Brain pericyte (primary cell): ENCODE data around the gene TFF3.

Experiments
- DNase-seq: peaks from one replicate; pipeline ENCODE4 v3.0.0-alpha.2; 2012; ENCODE audit warnings: low read depth, low spot score

Gene TFF3

DNA sequence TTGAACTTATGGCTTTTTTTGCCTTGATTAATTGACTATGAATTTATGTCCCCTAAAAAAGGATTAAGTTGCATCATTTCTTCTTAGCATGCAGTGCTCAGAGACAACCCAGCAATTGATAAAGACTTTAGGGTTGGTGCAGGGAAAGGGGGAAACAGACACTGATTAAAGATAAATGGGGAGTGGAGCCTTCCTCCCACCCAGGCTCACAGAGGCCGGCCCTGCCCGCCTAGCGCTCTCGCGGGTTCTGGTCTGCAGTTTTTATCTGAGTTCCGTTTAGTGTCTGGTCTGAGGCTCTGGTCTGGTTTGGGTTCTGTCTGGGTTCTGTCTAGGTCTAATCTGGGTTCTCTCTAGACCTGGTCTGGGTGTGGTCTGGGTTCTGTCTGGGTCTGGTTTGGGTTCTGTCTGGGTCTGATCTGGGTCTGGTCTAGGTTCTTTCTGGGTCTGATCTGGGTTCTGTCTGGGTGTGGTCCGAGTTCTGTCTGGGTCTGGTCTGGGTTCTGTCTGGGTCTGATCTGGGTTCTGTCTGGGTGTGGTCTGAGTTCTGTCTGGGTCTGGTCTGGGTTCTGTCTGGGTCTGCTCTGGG, 48.1 kb downstream of the TFF3 start:
- DNase-seq, result no peak

DNA sequence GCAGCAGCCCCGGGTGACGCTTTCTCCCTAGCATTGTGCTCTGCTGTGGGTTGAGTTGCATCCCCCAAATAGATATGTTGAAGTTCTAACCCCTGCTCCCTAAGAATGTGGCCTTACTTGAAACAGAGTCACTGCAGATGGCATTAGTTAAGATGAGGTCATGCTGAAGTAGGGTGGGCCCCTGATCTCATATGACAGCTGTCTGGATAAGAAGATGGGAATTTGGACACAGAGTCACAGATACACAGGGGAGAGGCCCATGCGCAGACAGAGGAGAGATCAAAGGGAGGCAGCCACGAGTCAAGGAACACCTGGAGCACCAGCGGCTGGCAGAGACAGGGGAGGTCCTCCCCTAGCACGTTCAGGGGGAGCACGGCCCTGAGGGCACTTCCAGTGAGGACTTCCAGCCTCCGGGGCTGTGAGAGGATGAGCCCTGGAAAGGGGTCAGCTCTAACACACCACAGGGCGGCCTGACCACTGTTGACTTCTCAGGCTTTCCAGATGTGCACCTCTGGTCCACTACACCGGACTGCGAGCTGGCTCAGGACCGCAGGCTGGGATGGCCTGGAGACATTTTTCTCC, 49.9 kb downstream of the TFF3 start:
- DNase-seq, result no peak

DNA sequence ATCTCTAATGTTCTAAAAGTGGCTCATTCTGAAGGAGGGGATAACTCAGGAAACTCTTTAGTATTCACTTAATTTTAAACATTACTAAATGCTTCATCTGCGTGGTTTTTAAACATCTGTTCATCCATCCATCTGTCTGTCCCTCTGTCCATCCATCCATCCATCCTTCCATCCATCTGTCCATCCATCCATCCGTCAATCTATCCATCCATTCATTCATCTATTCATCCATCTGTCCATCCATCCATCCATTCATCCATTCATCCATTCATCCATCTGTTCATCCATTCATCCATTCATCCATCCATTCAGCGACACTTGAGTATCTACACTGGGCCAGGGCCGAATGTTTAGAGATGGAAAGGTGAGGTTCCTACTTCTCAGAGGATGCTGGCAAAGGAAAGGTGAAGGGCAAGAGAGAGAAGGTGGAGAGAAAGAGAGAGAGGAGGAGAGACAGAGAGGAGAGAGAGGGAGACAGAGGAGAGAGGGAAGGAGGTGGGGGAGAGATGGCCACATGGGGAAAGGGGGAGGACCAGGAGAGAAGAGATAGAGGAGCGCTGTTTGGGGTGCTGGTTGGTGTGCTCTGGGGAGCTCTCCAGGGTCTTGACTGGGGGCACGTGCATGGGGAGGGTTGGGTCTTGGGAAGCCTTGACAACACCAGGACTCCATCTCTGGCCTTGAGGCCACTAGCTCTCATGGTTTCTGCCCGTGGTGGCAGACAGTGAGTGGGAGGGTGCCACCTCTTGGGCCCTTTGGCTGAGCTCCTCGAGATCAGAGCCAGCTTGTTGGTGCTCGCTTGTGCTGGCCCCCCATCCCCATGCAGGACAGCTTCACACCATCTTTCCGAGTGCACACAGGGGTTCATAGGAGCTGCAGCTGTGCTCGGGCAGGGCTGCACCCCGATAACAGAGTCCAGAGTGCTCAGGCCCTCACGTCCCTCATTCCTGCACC, 50.7 kb downstream of the TFF3 start:
- DNase-seq, result no peak

DNA sequence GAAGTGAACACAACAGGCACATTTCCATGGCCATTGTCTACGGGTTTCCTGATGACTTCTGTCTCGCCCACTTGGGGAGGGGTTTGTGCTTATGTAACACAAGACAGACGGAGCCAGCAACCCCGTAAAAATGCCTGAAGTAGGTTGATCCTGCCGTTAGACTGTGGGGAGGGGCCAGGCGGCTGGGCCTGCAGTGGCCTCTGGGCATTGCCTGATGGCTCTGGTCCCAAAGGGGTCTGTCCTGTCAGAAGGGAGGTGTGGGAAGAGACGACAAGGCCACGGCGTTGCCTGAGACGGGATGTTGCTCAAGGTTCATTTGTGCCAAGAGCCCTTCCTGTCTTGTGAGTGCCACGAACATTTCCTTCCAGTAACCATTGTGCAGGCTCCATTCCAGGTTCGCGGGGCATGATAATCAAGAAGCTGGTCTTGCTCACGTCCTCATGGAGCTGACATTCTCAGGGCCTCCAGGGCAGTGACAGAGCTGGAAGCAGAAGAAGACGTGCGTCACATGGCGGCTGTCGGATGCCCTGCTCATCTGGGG, 51.5 kb downstream of the TFF3 start:
- DNase-seq, result no peak

DNA sequence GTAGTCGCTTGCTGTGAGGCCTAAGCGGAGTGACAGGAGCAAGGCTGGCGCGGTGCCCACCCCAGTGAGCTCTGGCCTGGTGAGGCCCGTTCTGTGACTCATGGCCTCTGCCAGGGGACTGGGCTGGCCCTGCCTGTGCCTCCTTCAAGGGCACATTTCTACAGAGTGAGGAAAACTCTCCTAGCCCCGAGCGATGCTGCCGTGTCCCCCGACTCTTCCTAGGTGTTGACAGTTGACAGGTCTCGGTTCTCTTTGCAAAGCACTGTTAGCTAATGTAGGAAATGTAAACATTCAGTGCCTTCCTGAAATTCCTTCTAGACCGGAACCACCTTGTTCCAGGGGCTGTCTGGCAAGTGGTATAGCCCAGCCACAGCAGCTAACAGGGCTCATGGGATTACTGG, 52.4 kb downstream of the TFF3 start:
- DNase-seq, result no peak

DNA sequence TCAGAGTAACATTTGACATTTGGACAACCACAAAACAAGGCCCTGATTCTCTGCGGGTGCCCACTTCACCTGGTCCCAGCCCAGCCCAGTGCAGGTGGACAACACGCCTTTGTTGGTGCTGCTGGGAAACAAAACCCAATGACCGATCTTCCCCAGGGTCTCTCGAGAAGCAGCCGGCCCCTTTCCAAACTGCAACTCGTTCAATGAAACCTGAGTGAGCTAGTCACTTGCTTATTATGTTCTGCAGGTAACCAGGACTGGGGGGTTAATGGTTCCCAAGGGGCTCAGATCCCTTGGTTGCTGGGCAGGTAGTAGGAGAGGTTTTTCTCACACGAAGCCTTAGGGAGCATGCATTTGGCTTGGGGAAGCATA, 53.4 kb downstream of the TFF3 start:
- no peak for DNase-seq
